GM18951 (cell line): ENCODE data around the gene MUS81.
"Not testable (repeated sequence)": the region's sequence is repeated elsewhere in the genome, so short reads cannot be mapped to it uniquely, and the experiment has no call there.

Source experiments
- POLR2A ChIP-seq: IDR thresholded peaks from 4 replicates; pipeline ENCODE4 v1.6.1; 2011; ENCODE audit warnings: mild to moderate bottlenecking; ENCODE audit not compliant: insufficient read length, insufficient read depth; ENCODE audit errors: extremely low read depth
- in situ Hi-C: fragments of 300-500 bp; cut with MboI; formaldehyde crosslinking; loops from one replicate; pipeline ENCODE4 v1.12.0; 2022; ENCODE audit warnings: low sequenced_read_pairs, mixed read lengths, inconsistent platforms; ENCODE audit not compliant: unreplicated experiment

Gene MUS81

DNA sequence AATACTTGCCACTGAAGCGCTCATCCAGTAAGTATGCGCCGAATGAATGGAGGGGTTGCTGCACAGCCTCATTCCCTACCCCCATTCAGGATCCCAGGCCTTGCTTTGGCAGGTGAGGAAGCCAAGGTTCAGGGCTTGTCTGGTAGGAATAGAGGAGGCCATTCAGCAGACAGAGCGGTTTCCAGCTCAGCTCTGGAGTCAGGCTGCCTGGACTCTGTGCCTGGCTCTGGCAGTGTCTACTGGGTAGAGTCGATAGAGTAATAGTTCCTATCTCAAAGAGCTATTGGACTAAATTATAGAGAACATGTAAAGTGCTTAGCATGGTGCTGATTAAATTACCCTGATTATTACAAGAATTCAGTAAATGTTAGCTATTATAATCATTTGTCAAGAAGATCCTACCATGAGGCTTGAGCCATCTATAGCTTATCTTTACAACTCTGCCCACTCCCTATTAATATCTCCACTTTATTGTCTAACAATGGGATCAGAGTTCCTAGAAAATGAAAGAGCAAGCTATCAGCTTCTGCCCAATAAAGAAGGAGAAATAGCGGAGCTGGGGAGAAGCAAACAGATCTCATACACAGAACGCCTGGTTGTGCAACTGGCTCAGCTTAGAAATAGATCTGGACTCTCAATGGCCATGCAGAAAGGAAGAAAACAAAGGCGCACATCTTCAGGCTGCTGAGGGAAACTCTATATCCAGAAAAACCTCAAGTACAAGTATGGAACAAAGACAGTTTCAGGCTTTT, 33.1 kb upstream of the MUS81 start:
- in situ Hi-C loops = loop anchor here (10.0 kb wide), 1 partner anchor 102 kb away; the partner anchor contains the start of gene RNASEH2C
- TF ChIP-seq POLR2A = no peak

DNA sequence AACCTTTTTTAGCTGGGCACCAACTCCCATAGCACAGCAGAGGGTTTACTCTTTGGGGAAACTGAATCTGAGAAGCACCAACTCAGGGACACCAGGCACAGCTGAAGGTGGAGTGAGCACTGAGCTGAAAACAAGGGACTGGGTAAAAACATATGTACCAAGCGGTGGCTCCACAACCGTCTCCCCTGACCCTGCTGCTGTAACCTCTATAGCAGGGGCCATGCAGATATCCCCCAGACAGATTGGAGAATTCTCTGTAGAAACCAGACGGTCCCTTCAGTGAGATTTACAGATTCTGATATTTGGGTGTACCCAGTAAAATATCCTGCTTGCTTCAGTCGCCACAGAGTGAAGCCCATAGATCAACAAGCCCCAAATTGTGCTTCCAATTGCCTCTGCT, 30.8 kb upstream of the MUS81 start:
- in situ Hi-C loops = loop anchor here (10.0 kb wide), 1 partner anchor 105 kb away; the partner anchor contains the start of gene RNASEH2C
- no peak for TF ChIP-seq POLR2A

DNA sequence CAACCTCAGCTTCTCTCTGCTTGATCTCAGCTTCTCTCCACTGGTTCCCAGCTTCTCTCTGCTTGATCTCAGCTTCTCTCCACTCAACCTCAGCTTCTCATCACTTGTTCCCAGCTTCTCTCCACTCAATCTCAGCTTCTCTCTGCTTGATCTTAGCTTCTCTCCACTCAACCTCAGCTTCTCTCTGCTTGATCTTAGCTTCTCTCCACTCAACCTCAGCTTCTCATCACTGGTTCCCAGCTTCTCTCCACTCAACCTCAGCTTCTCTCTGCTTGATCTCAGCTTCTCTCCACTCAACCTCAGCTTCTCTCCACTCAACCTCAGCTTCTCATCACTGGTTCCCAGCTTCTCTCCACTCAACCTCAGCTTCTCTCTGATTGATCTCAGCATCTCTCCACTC, 28.0 kb upstream of the MUS81 start:
- in situ Hi-C loops = not testable (repeated sequence)

DNA sequence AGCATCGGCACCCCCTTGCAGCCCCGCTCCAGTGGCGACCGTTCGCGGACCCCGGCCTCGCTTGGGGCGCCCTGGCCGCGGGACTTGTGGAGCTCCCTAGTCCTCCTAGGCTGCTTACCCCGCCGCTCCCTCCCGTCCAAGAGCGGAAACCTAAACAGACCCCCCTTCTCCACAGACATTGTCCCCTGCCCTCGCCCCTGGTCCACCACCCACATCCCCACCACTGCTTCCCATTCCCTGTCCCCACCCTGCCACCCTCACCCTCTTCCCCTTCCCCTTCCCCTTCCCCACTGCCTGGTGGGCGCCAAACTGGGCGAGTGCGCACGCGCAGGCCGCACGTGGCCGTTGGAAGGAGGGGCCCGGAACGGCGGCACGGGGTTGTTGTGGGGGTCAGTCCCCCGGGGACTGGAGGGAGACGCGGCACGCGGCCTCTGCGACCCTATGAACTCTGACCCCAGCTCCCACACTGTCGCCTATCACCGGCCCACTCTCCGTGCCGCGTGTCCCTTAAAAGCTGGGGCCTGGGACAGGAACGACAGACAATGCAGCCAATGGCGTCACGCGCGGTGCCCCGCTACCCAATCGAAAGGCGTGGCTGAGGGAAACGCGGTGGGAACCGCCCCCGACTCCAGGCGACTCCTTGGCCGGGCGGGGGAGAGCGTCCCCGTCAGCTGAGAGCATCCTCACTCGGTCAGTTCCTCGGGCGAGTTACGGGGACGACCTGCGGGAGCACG, 26.8 kb upstream of the MUS81 start, which contains the start of gene SNX32:
Gene SNX32, plus strand, starts transcription at position 667 of the 734 bp plus-strand sequence. CDS start 103 bp downstream, outside the sequence.
- TF ChIP-seq POLR2A = peak; percentile 36
- in situ Hi-C loops = no loop called here

DNA sequence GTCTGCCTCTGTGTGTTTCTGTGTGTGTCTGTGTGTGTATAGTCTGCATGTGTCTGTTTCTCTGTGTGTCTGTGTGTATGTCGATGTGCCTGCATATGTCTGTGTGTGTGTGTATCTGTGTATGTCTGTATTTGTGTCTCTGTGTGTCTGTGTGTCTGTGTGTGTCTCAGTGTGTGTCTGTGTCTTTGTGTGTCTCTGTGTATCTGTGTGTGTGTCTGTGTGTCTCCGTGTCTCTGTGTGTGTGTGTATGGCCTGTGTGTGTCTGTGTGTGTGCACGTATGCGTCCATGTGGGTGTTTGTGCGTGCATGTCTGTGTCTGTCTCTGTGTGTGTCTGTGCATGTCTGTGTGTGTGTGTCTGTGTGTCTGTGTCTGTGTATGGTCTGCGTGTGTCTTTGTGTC, 26.0 kb upstream of the MUS81 start:
- in situ Hi-C loops = no loop called here
- no peak for TF ChIP-seq POLR2A

DNA sequence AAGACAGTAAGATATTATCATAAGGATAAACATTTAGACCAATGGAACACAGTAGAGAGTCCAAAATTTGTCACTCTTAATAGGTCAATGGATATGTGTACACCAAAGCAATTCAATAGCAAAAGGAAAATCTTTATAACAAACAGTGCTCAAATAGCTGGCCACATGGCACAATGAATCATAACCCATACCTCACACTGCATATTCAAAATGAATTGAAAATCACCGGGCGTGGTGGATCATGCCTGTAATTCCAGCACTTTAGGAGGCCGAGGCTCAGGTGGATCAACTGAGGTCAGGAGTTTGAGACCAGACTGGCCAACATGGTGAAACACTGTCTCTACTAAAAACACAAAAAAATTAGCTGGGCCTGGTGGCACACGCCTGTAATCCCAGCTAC, 18.1 kb upstream of the MUS81 start:
- no peak for TF ChIP-seq POLR2A
- in situ Hi-C loops = no loop called here

DNA sequence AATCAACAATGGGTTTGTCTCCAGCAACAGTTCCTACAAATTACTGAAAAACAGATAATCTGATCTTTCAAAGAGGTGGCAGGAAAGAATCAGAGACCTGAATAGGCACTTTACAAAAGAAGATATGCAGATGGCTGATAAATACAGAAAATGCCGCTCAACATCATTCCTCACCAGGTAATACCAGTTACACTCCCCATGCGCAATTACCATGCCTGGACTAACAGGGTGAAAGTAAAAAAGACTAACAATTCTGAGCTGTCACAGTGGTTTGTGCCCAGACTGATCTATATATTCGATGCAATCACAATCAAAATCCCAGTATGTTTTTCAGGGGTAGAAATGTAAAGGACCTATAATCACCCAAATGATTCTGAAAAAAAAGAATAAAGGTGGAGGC, 16.4 kb upstream of the MUS81 start:
- no peak for TF ChIP-seq POLR2A

DNA sequence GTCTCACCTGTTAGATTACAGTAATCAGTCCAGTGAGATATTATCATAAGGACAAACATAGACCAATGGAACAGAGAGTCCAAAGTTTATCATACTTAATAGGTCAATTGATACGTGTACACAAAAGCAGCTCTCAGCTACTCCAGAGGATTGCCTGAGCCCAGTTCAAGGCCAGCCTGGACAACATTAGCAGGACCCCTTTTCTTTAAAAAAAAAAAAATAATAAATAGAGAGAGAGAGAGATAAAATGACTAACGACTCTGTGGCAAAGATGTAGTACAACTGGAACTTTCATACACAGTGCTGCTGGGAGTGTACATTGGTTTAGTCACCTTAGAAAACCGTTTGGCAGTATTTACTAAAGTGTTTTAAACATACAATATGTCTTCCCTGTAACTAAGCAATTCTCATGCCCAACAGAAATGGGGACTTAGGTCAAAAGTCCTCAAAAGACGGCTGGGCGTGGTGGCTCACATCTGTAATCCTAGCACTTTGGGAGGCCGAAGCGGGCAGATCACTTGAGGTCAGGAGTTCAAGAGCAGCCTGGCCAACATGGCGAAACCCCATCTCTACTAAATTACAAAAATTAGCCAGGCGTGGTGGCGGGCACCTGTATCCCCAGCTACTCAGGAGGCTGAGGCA, 15.9 kb upstream of the MUS81 start:
- in situ Hi-C loops = no loop called here

More for the DNA sequence above, 16.4 kb upstream of the MUS81 start:
- in situ Hi-C loops = no loop called here

DNA sequence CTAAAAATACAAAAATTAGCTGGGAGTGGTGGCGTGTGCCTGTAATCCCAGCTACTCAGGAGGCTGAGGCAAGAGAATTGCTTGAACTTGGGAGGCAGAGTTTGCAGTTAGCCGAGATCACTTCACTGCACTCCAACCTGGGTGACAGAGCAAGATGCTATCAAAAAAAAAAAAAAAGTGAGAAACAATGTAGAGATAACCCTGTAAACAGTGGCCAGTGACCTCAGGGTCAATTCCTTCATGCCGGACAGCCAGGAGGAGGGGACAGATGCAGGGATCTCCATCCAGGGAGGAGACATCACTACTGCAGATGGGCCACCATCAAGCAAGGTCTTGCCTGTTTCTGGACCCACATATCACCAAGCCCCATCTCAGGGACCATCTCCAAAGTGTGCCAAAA, 12.5 kb upstream of the MUS81 start:
- in situ Hi-C loops = no loop called here
- TF ChIP-seq POLR2A = no peak

More for the DNA sequence above, 15.9 kb upstream of the MUS81 start:
- no peak for TF ChIP-seq POLR2A

DNA sequence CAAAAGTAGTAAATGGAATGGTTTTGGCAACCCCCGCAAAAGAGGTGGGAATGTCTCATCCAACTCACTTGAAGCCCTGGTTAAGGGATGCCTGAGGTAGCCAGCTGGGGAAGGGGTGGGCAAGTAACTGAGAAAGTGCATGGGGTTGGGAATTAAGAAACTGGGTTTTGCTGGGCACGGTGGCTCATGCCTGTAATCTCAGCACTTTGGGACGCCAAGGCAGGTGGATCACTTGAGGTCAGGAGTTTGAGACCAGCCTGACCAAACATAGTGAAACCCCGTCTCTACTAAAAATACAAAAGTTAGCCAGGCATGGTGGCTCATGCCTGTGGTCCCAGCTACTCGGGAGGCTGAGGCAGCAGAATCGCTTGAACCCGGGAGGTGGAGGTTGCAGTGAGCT, 11.5 kb upstream of the MUS81 start:
- in situ Hi-C loops = not testable (repeated sequence)

DNA sequence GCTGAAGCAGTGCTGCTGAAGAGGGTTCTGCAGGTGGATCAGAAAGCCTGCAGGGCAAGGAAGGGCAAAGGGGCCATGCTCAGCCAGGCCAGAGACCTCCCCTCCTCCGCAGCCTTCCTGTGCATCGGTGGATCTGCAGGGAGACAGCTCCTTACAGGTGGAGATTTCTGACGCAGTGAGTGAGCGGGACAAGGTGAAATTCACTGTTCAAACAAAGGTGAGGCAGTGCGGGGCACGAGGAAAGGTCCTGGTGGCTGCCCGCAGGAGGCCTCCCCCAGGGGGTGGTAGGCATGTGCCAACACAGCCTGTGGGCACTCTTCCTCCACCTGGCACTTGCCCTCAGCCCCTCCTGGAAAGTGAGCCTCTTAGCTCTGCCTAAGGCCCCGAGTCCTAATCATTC, 10.9 kb upstream of the MUS81 start:
- in situ Hi-C loops = no loop called here
- no peak for TF ChIP-seq POLR2A

DNA sequence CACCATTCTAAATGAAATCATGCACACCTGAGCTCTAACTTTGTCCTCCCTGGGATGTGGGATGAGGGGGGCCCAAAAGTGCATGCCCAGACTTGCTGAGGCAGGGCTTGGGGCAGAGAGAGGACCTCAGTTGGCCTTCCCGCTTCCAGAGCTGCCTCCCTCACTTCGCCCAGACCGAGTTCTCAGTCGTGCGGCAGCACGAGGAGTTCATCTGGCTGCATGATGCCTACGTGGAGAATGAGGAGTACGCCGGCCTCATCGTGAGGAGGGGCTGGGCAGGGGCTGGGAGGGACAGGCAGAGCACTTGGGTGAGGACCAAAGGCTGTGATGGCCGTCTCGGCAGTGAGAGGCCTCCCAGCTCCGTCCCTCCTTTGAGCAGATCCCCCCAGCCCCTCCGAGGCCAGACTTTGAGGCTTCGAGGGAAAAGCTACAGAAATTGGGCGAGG, 10.4 kb upstream of the MUS81 start:
- no peak for TF ChIP-seq POLR2A
- in situ Hi-C loops = no loop called here

DNA sequence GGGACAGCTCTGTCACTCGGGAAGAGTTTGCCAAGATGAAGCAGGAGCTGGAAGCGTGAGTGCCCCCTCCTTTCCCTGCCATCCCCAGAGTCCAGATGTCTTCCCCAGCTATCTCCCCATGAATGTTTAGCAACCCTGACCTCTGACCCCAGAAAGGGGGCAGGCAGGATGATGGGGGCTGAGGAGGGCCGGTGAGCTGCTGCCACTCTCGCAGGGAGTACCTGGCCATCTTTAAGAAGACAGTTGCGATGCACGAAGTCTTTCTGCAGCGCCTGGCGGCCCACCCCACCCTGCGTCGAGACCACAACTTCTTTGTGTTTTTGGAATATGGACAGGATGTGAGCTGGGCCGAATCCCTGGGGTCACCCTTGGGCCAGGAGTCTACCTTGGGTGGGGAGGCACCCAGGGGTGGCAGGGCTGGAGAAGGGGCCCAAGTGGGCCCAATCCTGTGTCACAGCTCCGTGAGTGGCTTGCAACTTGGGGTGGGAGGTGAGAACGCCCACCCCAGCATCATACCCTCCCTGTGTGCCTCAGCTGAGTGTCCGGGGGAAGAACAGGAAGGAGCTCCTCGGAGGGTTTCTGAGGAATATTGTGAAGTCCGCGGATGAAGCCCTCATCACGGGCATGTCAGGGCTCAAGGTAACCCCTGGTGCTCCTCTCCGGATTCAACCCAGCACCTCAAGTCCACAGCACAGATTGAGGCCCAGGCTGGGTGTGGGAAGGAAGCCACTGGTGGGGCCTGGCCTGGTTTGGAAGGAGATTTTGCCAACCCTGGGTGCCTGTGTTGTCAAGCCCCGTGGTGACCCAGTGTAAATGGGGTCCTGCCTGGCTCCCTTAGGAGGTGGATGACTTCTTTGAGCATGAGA, 9.8 kb upstream of the MUS81 start:
- in situ Hi-C loops = no loop called here

More for the DNA sequence above, 9.8 kb upstream of the MUS81 start:
- TF ChIP-seq POLR2A = peak; percentile 9
